ENCODE data around the gene ANO4.

DNA sequence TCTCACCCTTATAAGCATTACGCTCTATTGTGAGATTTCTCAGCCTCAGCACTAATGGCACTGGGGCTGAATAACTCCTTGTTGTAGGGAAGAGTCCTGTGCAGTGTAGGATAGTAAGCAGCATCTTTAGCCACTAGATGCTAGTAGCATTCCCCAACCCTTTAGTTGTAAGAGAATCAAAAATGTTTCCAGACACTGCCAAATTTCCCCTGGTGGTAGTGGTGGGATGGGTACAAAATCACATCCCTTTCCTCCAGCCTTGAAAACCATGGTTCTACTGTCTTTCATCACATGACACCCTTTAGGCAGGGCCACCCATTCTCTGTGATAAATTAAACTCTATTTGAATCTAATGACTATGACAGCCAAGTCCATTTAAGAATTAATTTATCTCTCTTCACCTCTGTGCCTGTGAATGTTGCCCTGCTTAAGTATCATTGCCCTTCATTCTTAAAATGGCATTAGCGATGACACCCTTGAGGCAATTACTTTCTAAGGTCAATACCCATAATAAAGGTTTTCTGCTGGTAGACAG lies 199.4 kb downstream of the ANO4 start:
- TF ChIP-seq, protein P1, sequence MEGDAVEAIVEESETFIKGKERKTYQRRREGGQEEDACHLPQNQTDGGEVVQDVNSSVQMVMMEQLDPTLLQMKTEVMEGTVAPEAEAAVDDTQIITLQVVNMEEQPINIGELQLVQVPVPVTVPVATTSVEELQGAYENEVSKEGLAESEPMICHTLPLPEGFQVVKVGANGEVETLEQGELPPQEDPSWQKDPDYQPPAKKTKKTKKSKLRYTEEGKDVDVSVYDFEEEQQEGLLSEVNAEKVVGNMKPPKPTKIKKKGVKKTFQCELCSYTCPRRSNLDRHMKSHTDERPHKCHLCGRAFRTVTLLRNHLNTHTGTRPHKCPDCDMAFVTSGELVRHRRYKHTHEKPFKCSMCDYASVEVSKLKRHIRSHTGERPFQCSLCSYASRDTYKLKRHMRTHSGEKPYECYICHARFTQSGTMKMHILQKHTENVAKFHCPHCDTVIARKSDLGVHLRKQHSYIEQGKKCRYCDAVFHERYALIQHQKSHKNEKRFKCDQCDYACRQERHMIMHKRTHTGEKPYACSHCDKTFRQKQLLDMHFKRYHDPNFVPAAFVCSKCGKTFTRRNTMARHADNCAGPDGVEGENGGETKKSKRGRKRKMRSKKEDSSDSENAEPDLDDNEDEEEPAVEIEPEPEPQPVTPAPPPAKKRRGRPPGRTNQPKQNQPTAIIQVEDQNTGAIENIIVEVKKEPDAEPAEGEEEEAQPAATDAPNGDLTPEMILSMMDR (IDR thresholded peaks at IDR 0.05 in 4 of 5, conservative IDR thresholded peaks at IDR 0.05 in 1 of 5) = no peak
- no peak for TF ChIP-seq POLR2A (IDR thresholded peaks at IDR 0.05)

All from gastrocnemius medialis (tissue), 4 donors.